CD14-positive monocyte (primary cell): ENCODE data around the gene SLC41A1. TPM values are rescaled to one million over a fixed set of nuclear protein-coding genes. Genes with fewer than 3 reads are reported as not detected.
"Not testable (repeated sequence)": the region's sequence is repeated elsewhere in the genome, so short reads cannot be mapped to it uniquely, and the experiment has no call there.

Experiments
- DNase-seq, 3 donors: peaks; one replicate each; pipeline ENCODE4 v3.0.0-alpha.2; 2011 to 2022
- H2AFZ ChIP-seq: 2 replicates; pipeline ENCODE4 v1.6.0; 2012; ENCODE audit warnings: mild to moderate bottlenecking, low read depth, low read length, inconsistent platforms; ENCODE audit not compliant: insufficient read depth, poor library complexity, severe bottlenecking
- H3K27ac ChIP-seq, 2 donors: 1 replicate in 1 of 2; 2 replicates in 1 of 2; pipeline ENCODE4 v1.5.1; 2012 to 2013; ENCODE audit warnings: low read length in 2 of 2, control low read depth in 1 of 2, inconsistent platforms in 1 of 2, low read depth in 1 of 2, mild to moderate bottlenecking in 1 of 2
- H3K27me3 ChIP-seq, 2 donors: one replicate each; pipeline versions ENCODE4 v1.6.0 to v1.6.1; 2011 to 2013; ENCODE audit warnings: low read length in 2 of 2; ENCODE audit not compliant: control insufficient read depth in 2 of 2, insufficient read depth in 2 of 2
- H3K36me3 ChIP-seq, 2 donors: replicated peaks in 1 of 2; 1 replicate in 1 of 2; 2 replicates in 1 of 2; pipeline versions ENCODE4 v1.5.1 to v1.6.1; 2012 to 2013; ENCODE audit warnings: low read length in 2 of 2, control low read depth in 1 of 2, inconsistent platforms in 1 of 2, mild to moderate bottlenecking in 1 of 2; ENCODE audit not compliant: insufficient read depth in 2 of 2, control insufficient read depth in 1 of 2
- H3K4me1 ChIP-seq, 2 donors: 1 replicate in 1 of 2; 2 replicates in 1 of 2; pipeline versions ENCODE4 v1.5.1 to v1.6.1; 2012 to 2013; ENCODE audit warnings: low read length in 2 of 2, control low read depth in 1 of 2, inconsistent platforms in 1 of 2, mild to moderate bottlenecking in 1 of 2, moderate library complexity in 1 of 2; ENCODE audit not compliant: insufficient read depth in 2 of 2, control insufficient read depth in 1 of 2
- H3K4me2 ChIP-seq: replicated peaks from 2 replicates; pipeline ENCODE3; 2012; ENCODE audit warnings: low read length, moderate library complexity, mild to moderate bottlenecking; ENCODE audit not compliant: poor library complexity, severe bottlenecking; ENCODE audit errors: extremely low read depth
- H3K4me3 ChIP-seq, 3 experiments: fragments of 200-600 bp in 1 of 3; sonication (generic) in 1 of 3; replicated peaks in 1 of 3; 1 replicate in 2 of 3; 2 replicates in 1 of 3; pipeline ENCODE4 v1.5.1; 2011 to 2013; ENCODE audit warnings: low read length in 3 of 3, mild to moderate bottlenecking in 3 of 3, control low read depth in 2 of 3, low read depth in 2 of 3, inconsistent platforms in 1 of 3, moderate library complexity in 1 of 3
- H3K79me2 ChIP-seq: 2 replicates; pipeline ENCODE4 v1.6.0; 2012; ENCODE audit warnings: mild to moderate bottlenecking, control low read depth, inconsistent platforms, low read length, moderate library complexity; ENCODE audit not compliant: insufficient read depth
- H3K9ac ChIP-seq: 2 replicates; pipeline ENCODE4 v1.6.0; 2017; ENCODE audit warnings: low read length, mild to moderate bottlenecking; ENCODE audit not compliant: insufficient read depth, poor library complexity, severe bottlenecking
- H3K9me3 ChIP-seq, 2 donors: replicated peaks in 1 of 2; 1 replicate in 1 of 2; 2 replicates in 1 of 2; pipeline versions ENCODE4 v1.5.1 to v1.6.1; 2012 to 2013; ENCODE audit warnings: low read length in 2 of 2, control low read depth in 1 of 2; ENCODE audit not compliant: control insufficient read depth in 1 of 2, insufficient read depth in 1 of 2
- H4K20me1 ChIP-seq: 2 replicates; pipeline ENCODE4 v1.6.0; 2012; ENCODE audit warnings: mild to moderate bottlenecking, low read length, control low read depth, moderate library complexity; ENCODE audit not compliant: insufficient read depth
- H3K27ac Mint-ChIP-seq, 7 donors: one replicate each; pipeline ENCODE4 v1.8.0; 2020; ENCODE audit warnings: mild to moderate bottlenecking in 7 of 7, mixed read lengths in 7 of 7, moderate library complexity in 6 of 7, inconsistent platforms in 2 of 7
- H3K27me3 Mint-ChIP-seq, 3 donors: one replicate each; pipeline ENCODE4 v1.8.0; 2021 to 2022; ENCODE audit warnings: low read depth in 3 of 3, mild to moderate bottlenecking in 3 of 3, mixed read lengths in 3 of 3, moderate library complexity in 3 of 3, inconsistent platforms in 1 of 3
- H3K36me3 Mint-ChIP-seq, 2 donors: one replicate each; pipeline ENCODE4 v1.8.0; 2020; ENCODE audit warnings: mixed read lengths in 2 of 2, inconsistent platforms in 1 of 2, mild to moderate bottlenecking in 1 of 2
- H3K4me1 Mint-ChIP-seq: one replicate; pipeline ENCODE4 v1.8.0; 2020; ENCODE audit warnings: mild to moderate bottlenecking, mixed read lengths
- H3K4me3 Mint-ChIP-seq, 2 donors: one replicate each; pipeline ENCODE4 v1.8.0; 2020; ENCODE audit warnings: mild to moderate bottlenecking in 2 of 2, mixed read lengths in 2 of 2, moderate library complexity in 1 of 2
- H3K9me3 Mint-ChIP-seq, 7 donors: one replicate each; pipeline ENCODE4 v1.8.0; 2020 to 2022; ENCODE audit warnings: mixed read lengths in 7 of 7, mild to moderate bottlenecking in 6 of 7, moderate library complexity in 6 of 7, inconsistent platforms in 2 of 7
- CTCF ChIP-seq: fragments of 200-600 bp; IDR thresholded peaks from one replicate; pipeline ENCODE4 v1.8.0; 2022; ENCODE audit warnings: antibody characterized with exemption, mild to moderate bottlenecking
- WGBS: methylation state at CpG from one replicate; pipeline ENCODE4 v1.1.5; 2013; ENCODE audit warnings: missing lambda C conversion rate; ENCODE audit not compliant: insufficient coverage; 5-methylcytosine and 5-hydroxymethylcytosine counted together
- intact Hi-C, 2 donors: fragments of 100-400 bp; cut with micrococcal nuclease; formaldehyde crosslinking; loops; one replicate each; pipeline versions ENCODE4 v1.15.0 to v1.15.1; 2023
- polyA plus RNA-seq, 3 donors: library from polyadenylated mRNA; depleted of rRNA in 1 of 3; unstranded in 2 of 3; stranded (reverse) in 1 of 3; fragments of 300-500 nt in 2 of 3; fragments of >200 nt in 1 of 3; fragmentation: Illumina TruSeq in 2 of 3; gene quantifications; 1 replicate in 2 of 3; 2 replicates in 1 of 3; pipeline ENCODE4 v1.2.3, GENCODE V29; 2012 to 2021

SLC41A1 gene
- polyA plus RNA-seq, 3 donors = 0.54 to 2.3 (median 1.1) TPM

- H3K27ac Mint-ChIP-seq = no peak overlapping the region
- intact Hi-C loops = no loop called here
- H3K36me3 Mint-ChIP-seq = no peaks in the 10 kb centered on the region
- peaks cover 3 to 4% of the 10 kb centered on the region in 2 donors for H3K4me1 ChIP-seq
- TF ChIP-seq CTCF = no peak
- no peak for DNase-seq
- H3K4me1 Mint-ChIP-seq = peaks cover 3% of the 10 kb centered on the region
- H3K27ac ChIP-seq = no peak overlapping the region
- H3K27me3 Mint-ChIP-seq = peaks cover 9 to 14% (median 11%) of the 10 kb centered on the region in 3 donors
- no peak overlapping the region for H3K9ac ChIP-seq
- H3K9me3 Mint-ChIP-seq = peaks cover 0 to 9% (median 4%) of the 10 kb centered on the region in 7 donors
- no peak overlapping the region for H3K4me3 ChIP-seq
- H3K79me2 ChIP-seq = no peaks in the 10 kb centered on the region
- WGBS = 89% methylated on average over 6 of the region's 8 CpGs
- H3K27me3 ChIP-seq = peaks cover 2 to 7% of the 10 kb centered on the region in 2 donors
- H3K4me3 Mint-ChIP-seq = no peak overlapping the region
- H3K9me3 ChIP-seq = no peaks in the 10 kb centered on the region
- H2AFZ ChIP-seq = no peak overlapping the region
- H4K20me1 ChIP-seq = no peaks in the 10 kb centered on the region
- H3K36me3 ChIP-seq = no peaks in the 10 kb centered on the region
- H3K4me2 ChIP-seq = no peak overlapping the region
These were observed 13.2 kb upstream of the SLC41A1 start for GRCh38 chr1:205826016-205826806.

- no peak overlapping the region for H3K4me3 ChIP-seq
- H3K36me3 Mint-ChIP-seq = no peaks in the 10 kb centered on the region
- H3K9ac ChIP-seq = no peak overlapping the region
- H3K79me2 ChIP-seq = no peaks in the 10 kb centered on the region
- 100% methylated on average over 2 of the region's 5 CpGs for WGBS
- no peaks in the 10 kb centered on the region for H3K4me1 ChIP-seq
- H2AFZ ChIP-seq = no peak overlapping the region
- H3K4me1 Mint-ChIP-seq = no peaks in the 10 kb centered on the region
- TF ChIP-seq CTCF = no peak
- no peaks in the 10 kb centered on the region for H3K9me3 ChIP-seq
- no peak overlapping the region for H3K27ac ChIP-seq
- H3K27me3 Mint-ChIP-seq = peaks cover 9 to 15% (median 13%) of the 10 kb centered on the region in 3 donors
- no peaks in the 10 kb centered on the region for H4K20me1 ChIP-seq
- H3K36me3 ChIP-seq = no peaks in the 10 kb centered on the region
- peaks cover 0 to 9% (median 4%) of the 10 kb centered on the region in 7 donors for H3K9me3 Mint-ChIP-seq
- H3K27me3 ChIP-seq = peaks cover 2 to 7% of the 10 kb centered on the region in 2 donors
- intact Hi-C loops = no loop called here
- DNase-seq = no peak
- no peak overlapping the region for H3K27ac Mint-ChIP-seq
- no peak overlapping the region for H3K4me3 Mint-ChIP-seq
- no peak overlapping the region for H3K4me2 ChIP-seq
These were observed 11.2 kb upstream of the SLC41A1 start for GRCh38 chr1:205824180-205824579.

GRCh38 chr1:205823260-205823659 is 10.3 kb upstream of the SLC41A1 start:
- H2AFZ ChIP-seq, H3K27ac Mint-ChIP-seq, H3K9ac ChIP-seq, H3K79me2 ChIP-seq, H3K4me3 ChIP-seq, H3K4me3 Mint-ChIP-seq, H3K9me3 ChIP-seq, H4K20me1 ChIP-seq, H3K4me1 Mint-ChIP-seq, H3K4me2 ChIP-seq, intact Hi-C loops, H3K9me3 Mint-ChIP-seq, H3K36me3 Mint-ChIP-seq, H3K27ac ChIP-seq, H3K36me3 ChIP-seq, H3K27me3 ChIP-seq, DNase-seq, H3K4me1 ChIP-seq: not testable (repeated sequence)
- peaks cover 9 to 15% (median 13%) of the 10 kb centered on the region in 3 donors for H3K27me3 Mint-ChIP-seq
- WGBS = 100% methylated on average over 1 of the region's 2 CpGs
